Transverse colon (tissue), 4 donors: Measurements from ENCODE around the gene TMEM175. TPM values are rescaled to one million over a fixed set of nuclear protein-coding genes. Genes with fewer than 3 reads are reported as not detected.

ENCODE experiments used
- DNase-seq: peaks from one replicate; pipeline ENCODE4 v3.0.0-alpha.2; 2019
- H3K27ac ChIP-seq, 4 donors: fragments of 200-600 bp; sonication (generic); 2 replicates each; pipeline ENCODE4 v1.5.1; 2016 to 2018; ENCODE audit warnings: inconsistent platforms in 4 of 4
- H3K27me3 ChIP-seq: fragments of 200-600 bp; sonication (generic); 2 replicates; pipeline ENCODE4 v1.5.1; 2017; ENCODE audit warnings: inconsistent platforms
- H3K36me3 ChIP-seq, 4 donors: fragments of 200-600 bp; sonication (generic); 2 replicates each; pipeline ENCODE4 v1.5.1; 2017 to 2019; ENCODE audit warnings: inconsistent platforms in 4 of 4
- H3K4me1 ChIP-seq, 4 donors: fragments of 200-600 bp; sonication (generic); 2 replicates each; pipeline ENCODE4 v1.5.1; 2017 to 2020; ENCODE audit warnings: inconsistent platforms in 4 of 4
- H3K4me3 ChIP-seq, 4 donors: fragments of 200-600 bp; sonication (generic); 1 replicate in 1 of 4; 2 replicates in 3 of 4; pipeline versions ENCODE4 v1.5.1 to v1.6.1; 2017 to 2019; ENCODE audit warnings: inconsistent platforms in 4 of 4
- H3K9me3 ChIP-seq, 2 donors: fragments of 200-600 bp; sonication (generic); 2 replicates each; pipeline ENCODE4 v1.5.1; 2017 to 2019; ENCODE audit warnings: inconsistent platforms in 2 of 2
- EP300 ChIP-seq: sonication (generic); formaldehyde crosslinking; IDR thresholded peaks from one replicate; pipeline ENCODE4 v1.6.1; 2017; ENCODE audit warnings: antibody characterized with exemption, low read depth
- POLR2A ChIP-seq: fragments of 450-650 bp; IDR thresholded peaks from one replicate; pipeline ENCODE4 v1.6.1; 2016; ENCODE audit warnings: antibody characterized with exemption, mild to moderate bottlenecking, moderate library complexity
- POLR2AphosphoS5 ChIP-seq, 3 donors: sonication (generic); formaldehyde crosslinking; IDR thresholded peaks; one replicate each; pipeline ENCODE4 v1.6.1; 2016; ENCODE audit warnings: antibody characterized with exemption in 3 of 3
- WGBS, 2 donors: methylation state at CpG; one replicate each; pipeline ENCODE4 v1.1.5; 2018; ENCODE audit warnings: low coverage in 1 of 2; 5-methylcytosine and 5-hydroxymethylcytosine counted together
- in situ Hi-C, 4 donors: fragments of 200-750 bp; cut with MboI; loops; one replicate each; pipeline versions ENCODE4 v1.15.0 to v1.15.1; 2017; ENCODE audit warnings: low sequenced_read_pairs in 3 of 4, low pct_ligation_motif_present in 1 of 4, low pct_unique_long_range_greater_than_20kb in 1 of 4
- intact Hi-C: fragments of 100-400 bp; cut with DNase I; formaldehyde crosslinking; loops from one replicate; pipeline ENCODE4 v1.15.1; 2023; ENCODE audit warnings: low total_unique reads
- total RNA-seq, 4 donors: library from RNA; depleted of rRNA; stranded (reverse); fragments of >200 nt; gene quantifications; one replicate each; pipeline ENCODE4 v1.1.0, GENCODE V29; 2016
- TF ChIP-seq, protein P1 (sequence below), 5 experiments: fragments of 200-600 bp in 3 of 5; fragments of 450-650 bp in 2 of 5; sonication (generic) in 3 of 5; IDR thresholded peaks; 1 replicate in 2 of 5; 2 replicates in 3 of 5; pipeline ENCODE4 v1.5.1; 2016 to 2017; ENCODE audit warnings: antibody characterized with exemption in 5 of 5, inconsistent platforms in 3 of 5, mild to moderate bottlenecking in 2 of 5, moderate library complexity in 1 of 5

The TMEM175 gene
- total RNA-seq, 4 donors from 2014 or later, result 44.0 to 116 (median 50.5) TPM

DNA sequence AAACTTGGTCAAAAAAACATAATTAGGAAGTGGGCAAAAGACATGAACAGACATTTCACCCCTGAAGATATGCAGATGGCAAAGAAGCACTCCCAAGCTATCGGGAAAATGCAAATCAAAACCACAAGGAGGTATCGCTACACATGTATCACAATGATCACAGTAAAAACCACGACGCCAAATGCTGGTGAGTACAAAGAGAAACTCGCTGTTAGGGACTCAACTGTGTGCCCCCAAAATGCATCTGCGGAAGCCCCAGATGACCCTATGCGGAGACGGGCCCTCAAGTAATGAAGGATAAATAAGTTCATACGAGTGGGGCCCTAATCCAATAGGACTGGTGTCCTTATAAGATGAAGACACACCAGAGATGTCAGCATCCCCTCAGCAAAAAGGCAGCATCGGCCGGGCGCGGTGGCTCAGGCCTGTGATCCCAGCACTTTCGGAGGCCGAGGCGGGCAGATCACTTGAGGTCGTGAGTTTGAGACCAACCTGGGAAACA, 10.4 kb upstream of the TMEM175 start:
- H3K27me3 ChIP-seq, result no peaks in the 10 kb centered on the region
- peak overlapping the region in 3 of 4 donors; percentile 1 to 61 (median 36) for H3K27ac ChIP-seq
- no peaks in the 10 kb centered on the region for H3K36me3 ChIP-seq
- TF ChIP-seq EP300 (no peak), POLR2AphosphoS5 (IDR thresholded peaks at IDR 0.05) (no peak), POLR2A (no peak)
- TF ChIP-seq, protein P1, sequence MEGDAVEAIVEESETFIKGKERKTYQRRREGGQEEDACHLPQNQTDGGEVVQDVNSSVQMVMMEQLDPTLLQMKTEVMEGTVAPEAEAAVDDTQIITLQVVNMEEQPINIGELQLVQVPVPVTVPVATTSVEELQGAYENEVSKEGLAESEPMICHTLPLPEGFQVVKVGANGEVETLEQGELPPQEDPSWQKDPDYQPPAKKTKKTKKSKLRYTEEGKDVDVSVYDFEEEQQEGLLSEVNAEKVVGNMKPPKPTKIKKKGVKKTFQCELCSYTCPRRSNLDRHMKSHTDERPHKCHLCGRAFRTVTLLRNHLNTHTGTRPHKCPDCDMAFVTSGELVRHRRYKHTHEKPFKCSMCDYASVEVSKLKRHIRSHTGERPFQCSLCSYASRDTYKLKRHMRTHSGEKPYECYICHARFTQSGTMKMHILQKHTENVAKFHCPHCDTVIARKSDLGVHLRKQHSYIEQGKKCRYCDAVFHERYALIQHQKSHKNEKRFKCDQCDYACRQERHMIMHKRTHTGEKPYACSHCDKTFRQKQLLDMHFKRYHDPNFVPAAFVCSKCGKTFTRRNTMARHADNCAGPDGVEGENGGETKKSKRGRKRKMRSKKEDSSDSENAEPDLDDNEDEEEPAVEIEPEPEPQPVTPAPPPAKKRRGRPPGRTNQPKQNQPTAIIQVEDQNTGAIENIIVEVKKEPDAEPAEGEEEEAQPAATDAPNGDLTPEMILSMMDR (IDR thresholded peaks at IDR 0.05), result no peak
- WGBS, 2 donors, result 80 to 81% methylated on average over 2 to 17 of the region's 17 CpGs
- no peak overlapping the region for H3K4me3 ChIP-seq
- intact Hi-C loops (no loop called here), in situ Hi-C loops (no loop called here)
- no peaks in the 10 kb centered on the region for H3K9me3 ChIP-seq
- peaks cover 0 to 27% (median 6%) of the 10 kb centered on the region in 4 donors for H3K4me1 ChIP-seq
- DNase-seq, result peak; percentile 26

DNA sequence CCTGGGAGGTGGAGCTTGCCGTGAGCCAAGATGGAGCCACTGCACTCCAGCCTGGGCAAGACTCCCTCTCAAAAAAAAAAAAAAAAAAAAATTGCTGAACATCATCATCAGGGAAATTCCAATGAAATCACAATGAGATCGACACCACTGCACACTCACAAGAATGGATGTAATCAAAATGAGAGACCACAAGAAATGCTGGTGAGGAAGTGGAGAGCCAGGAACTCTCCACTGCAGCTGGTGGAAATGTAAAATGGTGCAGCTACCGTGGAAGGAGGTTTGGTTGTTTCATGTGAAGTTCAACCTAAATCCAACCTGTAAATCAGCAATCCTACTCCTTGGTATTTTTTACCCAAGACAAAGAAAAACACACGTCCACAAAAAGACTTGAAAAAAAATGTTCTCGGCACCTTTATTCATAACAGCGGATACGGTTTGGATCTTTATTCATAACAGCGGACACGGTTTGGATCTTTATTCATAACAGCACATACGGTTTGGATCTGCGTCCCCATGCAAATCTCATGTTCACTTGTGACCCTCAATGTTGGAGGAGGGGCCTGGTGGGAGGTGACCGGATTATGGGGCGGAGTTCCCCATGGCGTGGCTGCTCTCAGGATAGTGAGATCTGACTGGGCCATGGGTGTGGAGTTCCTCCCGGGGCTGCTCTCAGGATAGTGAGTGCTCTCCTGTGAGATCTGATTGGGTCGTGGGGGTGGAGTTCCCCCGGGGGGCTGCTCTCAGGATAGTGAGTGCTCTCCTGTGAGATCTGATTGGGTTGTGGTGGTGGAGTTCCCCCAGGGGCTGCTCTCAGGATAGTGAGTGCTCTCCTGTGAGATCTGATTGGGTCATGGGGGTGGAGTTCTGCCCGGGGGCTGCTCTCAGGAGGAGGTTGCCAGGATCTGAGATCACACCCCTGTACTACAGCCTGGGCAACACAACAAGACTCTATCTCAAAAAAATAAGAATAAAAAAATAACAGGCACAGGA, 7.9 kb upstream of the TMEM175 start:
- H3K4me1 ChIP-seq, result peaks cover 3 to 43% (median 9%) of the 10 kb centered on the region in 4 donors
- 67 to 78% methylated on average over 11 to 18 of the region's 18 CpGs for WGBS, 2 donors
- no peak overlapping the region for H3K27ac ChIP-seq
- no peaks in the 10 kb centered on the region for H3K36me3 ChIP-seq
- TF ChIP-seq EP300 (no peak), POLR2AphosphoS5 (IDR thresholded peaks at IDR 0.05) (no peak), POLR2A (no peak)
- TF ChIP-seq, protein P1 (IDR thresholded peaks at IDR 0.05), result no peak
- H3K9me3 ChIP-seq, result no peaks in the 10 kb centered on the region
- in situ Hi-C loops, result no loop called here
- H3K27me3 ChIP-seq, result no peaks in the 10 kb centered on the region
- peak; percentile 33 for DNase-seq
- no peak overlapping the region for H3K4me3 ChIP-seq
- intact Hi-C loops, result no loop called here

DNA sequence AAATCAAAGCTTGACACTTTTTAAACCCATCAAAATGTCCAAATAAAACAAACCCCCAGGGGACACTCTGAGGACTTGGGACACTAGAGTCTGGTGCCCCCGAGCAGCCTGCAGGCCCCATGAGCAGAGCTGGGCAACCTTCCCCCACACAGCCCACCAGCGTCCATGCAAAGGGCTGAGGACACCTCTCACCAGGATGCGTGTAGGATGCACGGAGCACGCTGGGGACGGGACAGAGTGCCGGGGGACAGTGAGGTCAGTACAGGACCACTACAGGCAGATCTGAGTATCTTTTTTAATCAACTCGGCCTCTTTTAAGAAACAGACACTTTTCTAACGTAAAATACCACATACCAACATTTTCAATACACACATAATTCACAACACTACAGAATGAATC, 7.1 kb upstream of the TMEM175 start:
- no peak for DNase-seq
- Histone ChIP-seq H3K4me1 (peaks cover 9 to 50% (median 17%) of the 10 kb centered on the region in 4 donors), H3K4me3 (no peak overlapping the region), H3K27me3 (no peaks in the 10 kb centered on the region), H3K27ac (no peak overlapping the region), H3K36me3 (no peaks in the 10 kb centered on the region), H3K9me3 (no peaks in the 10 kb centered on the region)
- intact Hi-C loops, result no loop called here
- no peak for TF ChIP-seq POLR2AphosphoS5 (IDR thresholded peaks at IDR 0.05)
- no peak for TF ChIP-seq EP300
- no peak for TF ChIP-seq POLR2A
- TF ChIP-seq, protein P1 (IDR thresholded peaks at IDR 0.05), result no peak
- in situ Hi-C loops, result no loop called here
- 81 to 88% methylated on average over 1 to 9 of the region's 9 CpGs for WGBS, 2 donors

DNA sequence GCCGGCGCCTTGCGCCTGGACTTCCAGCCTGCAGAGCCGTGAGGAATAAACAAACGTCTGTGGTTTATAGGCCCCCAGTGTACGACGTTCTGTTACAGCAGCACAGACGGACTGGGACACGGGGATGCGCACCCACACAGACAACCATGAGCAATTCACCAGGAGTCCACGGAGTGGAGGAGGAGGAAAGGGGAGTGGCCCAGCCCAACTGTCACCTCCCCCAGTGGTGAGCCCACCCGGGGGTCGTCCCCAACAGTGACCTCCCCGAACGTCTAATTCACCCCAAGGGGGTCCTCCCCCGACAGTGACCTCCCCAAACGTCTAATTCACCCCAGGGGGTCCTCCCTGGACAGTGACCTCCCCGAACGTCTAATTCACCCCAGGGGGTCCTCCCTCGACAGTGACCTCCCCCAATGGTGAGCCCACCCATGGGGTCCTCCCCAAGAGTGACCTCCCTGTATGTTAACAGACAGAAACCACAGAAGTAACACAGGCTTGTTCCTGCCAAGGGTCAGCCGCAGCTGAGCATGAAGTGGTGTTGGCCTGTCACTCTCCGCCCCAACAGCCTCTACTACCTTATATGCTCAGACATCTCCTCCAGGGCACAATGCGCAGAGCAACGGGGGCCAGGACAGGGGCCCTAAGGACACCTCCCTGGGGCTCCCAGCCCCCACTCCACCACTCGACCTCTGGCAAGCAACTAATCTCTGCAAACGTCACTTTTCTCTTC, 6.3 kb upstream of the TMEM175 start:
- Histone ChIP-seq H3K4me1 (peaks cover 17 to 56% (median 24%) of the 10 kb centered on the region in 4 donors), H3K9me3 (no peaks in the 10 kb centered on the region), H3K36me3 (no peaks in the 10 kb centered on the region), H3K4me3 (no peak overlapping the region), H3K27me3 (no peaks in the 10 kb centered on the region), H3K27ac (no peak overlapping the region)
- DNase-seq, result no peak
- WGBS, 2 donors, result 81 to 100% methylated on average over 4 to 26 of the region's 26 CpGs
- intact Hi-C loops, result no loop called here
- in situ Hi-C loops, result no loop called here
- no peak for TF ChIP-seq EP300
- TF ChIP-seq POLR2A, result no peak
- TF ChIP-seq, protein P1 (IDR thresholded peaks at IDR 0.05), result no peak
- TF ChIP-seq POLR2AphosphoS5 (IDR thresholded peaks at IDR 0.05), result no peak
